ENCODE measurements around the gene TMA7B.

Gene TMA7B

DNA sequence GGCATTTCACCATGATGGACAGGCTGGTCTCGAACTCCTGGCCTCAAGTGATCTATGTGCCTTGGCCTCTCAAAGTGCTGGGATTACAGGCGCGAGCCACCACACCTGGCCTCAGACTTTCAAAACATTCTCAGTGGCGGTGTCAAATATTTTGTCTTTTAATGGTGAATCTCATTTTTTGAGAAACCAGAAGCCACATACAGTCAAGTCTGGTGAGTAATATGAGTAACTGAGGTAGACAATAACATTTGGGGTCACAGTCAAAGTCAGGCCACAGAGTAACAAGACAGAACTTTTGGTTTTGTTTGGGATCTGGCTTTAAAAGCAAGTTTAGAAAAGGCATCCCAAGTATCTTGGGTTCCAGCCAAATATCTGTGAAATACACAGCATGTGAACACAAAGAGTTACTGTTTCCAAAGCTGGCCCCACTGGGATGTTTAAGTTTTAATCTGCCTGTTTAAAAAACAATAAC is 5.6 kb upstream of the TMA7B start:
- DNase-seq, result no peak

DNA sequence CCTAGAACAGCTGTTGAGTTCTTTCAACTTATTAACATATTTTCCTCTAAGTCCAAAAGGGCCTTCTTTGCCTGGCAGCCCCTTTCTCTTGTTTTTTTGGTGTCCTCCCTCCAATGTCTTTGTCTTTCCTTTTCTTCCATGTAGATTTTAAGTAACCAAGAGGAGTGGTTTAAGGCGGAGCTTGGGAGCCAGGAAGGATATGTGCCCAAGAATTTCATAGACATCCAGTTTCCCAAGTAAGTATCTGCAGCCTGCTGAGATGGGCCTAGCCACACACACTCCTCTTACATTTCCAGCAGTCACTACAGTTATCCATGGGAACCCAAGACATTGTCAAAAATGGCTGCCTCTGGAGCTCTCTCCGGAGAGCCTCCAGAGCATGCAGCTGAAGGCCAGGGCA is 4.5 kb upstream of the TMA7B start:
- no peak for DNase-seq

DNA sequence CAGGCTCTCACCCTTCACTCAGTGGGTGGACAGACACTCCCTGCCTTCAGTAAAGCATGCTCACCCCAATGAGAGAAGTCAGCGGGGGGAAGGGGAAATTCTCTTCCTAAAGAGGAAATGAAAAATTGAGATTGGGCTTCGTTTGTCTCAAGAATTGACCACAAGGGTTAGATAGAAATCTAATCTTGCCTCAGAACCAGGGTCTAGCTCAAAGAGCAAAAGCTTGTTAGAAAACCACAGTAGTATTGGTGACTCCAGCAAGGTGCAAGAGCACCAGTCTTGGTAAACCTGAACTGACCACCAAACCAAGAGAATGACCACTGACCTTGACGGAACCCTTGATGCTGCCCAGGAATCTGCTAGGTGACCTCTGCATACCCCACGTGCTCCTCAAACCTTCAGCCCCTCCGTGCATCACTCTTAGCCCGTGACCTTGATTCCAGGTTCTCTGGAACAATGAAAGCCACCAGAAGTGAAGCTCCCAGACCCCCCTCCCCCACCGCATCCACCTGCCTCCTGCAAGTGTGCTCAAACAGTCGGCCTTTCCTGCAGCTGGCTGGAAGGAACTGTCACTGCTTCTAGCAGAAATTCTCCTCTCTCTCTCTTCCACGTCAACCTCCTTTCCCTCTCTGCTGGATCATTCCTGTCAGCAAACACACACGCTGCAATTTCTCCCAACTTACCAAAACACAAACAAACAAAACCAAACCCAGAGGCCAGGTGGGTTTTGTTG is 3.1 kb upstream of the TMA7B start:
- DNase-seq, result no peak

DNA sequence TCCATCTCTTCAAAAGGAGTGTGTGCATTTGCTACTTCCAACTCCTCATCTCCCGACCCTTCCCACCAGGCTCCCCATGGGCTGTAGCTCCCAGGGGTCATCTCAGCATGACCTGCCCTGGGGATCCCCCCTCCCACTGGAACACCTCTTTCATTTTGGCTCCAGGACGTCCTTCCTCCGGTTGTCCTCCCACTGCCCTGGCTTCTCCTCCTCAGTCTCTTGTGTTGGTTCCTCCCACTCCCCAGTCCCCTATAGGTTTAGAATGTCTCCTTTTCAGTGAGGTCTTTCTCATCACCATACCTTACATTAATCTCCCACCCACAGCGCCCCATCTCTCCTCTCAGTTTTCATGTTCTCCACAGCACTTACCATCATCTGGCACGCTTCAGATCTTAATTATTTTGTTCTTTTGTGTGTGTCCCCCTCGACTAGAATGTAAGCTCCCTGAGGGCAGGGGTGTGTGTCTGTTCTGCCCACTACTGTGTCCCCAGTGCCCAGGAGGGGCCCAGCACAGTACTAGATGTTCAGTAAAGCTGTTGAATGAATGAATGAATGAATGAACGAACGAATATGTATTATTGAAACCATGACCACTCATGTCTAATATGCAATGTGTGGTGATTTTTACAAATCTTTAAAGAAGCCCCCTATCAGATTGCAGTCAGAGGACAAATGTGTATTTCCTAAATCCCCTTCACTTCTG is 2.0 kb upstream of the TMA7B start:
- DNase-seq, result no peak

- no peak for DNase-seq
These were observed 1.1 kb upstream of the TMA7B start for GRCh38 chr22:39958949-39959639.

- no peak for DNase-seq
These were observed 872 bp downstream of the TMA7B start for GRCh38 chr22:39960791-39961746.

DNA sequence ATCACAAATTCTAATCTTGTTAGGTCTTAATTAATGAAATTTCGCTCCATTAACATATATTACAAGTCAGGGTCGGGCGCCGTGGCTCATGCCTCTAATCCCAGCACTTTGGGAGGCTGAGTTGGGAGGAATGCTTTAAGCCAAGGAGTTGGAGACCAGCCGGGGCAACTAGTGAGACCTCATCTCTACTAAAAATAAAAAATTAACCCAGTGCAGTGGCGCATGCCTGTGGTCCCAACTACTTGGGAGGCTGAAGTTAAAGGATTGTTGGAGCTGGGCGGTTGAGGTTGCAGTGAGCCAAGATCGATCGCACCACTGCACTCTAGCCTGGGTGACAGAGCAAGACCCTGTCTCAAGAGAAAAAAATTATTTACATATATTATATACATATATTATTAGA is 1.9 kb downstream of the TMA7B start:
- no peak for DNase-seq

DNA sequence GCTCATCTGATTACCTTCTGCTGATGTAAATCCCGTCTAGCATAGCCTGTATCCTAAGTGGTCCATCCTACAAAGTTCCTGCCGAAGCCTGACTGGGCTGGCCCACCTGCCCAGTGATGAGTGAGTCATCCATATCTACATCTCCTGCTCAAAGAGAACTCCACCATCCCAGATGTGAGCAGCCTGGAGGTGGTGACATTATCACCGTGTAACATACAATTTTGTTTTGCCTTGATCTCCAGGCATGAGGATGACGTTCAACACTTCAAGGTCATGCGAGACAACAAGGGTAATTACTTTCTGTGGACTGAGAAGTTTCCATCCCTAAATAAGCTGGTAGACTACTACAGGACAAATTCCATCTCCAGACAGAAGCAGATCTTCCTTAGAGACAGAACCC is 5.6 kb downstream of the TMA7B start:
- no peak for DNase-seq

DNA sequence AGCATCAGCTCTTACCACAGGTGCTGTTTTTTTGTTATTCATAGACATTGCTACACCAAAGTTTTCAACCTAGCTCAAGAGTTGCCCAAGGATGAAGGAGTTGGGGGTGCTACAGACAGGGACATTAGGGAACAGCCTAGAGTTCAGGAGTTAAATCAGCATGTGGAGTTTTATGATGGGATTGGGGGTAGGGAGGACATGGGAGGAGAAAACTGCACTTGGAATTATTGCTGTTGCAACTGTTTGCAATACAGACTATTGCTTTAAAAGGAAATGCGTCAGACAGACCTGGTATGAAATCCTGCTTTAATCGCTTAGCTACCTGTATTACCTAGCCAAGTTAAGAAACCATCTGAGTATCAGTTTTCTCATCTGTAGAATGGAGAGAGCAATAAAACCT is 6.3 kb downstream of the TMA7B start:
- no peak for DNase-seq

GRCh38 chr22:39967103-39967829 is 7.1 kb downstream of the TMA7B start:
- DNase-seq, result no peak

- DNase-seq, result no peak
These were observed 8.1 kb downstream of the TMA7B start for GRCh38 chr22:39967996-39968972.

GRCh38 chr22:39970742-39971141 is 10.5 kb downstream of the TMA7B start:
- DNase-seq, result no peak

DNA sequence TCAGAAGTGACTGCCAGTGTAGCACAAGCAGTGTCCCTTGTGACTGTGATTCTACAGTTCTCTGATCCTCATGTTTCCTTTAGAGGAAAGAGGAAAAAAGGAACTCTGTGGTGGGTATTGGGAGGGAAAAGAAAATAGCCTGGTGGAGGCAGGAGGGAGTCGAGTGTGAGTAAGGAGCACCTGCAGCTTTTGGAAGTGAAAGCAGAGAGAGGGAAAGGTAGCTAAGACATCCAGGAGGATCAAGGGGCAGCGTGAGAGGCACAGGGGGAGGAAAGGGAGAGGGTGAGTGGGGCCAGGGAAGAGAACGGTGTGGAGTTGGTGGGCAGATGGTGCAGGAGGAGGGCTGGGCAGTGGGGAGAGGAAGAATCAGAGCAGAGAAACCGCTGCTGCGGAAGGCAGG is 12.4 kb downstream of the TMA7B start:
- DNase-seq, result no peak

GRCh38 chr22:39973656-39974055 is 13.5 kb downstream of the TMA7B start:
- DNase-seq, result no peak

- no peak for DNase-seq
These were observed 13.9 kb downstream of the TMA7B start for GRCh38 chr22:39974065-39974464.

DNA sequence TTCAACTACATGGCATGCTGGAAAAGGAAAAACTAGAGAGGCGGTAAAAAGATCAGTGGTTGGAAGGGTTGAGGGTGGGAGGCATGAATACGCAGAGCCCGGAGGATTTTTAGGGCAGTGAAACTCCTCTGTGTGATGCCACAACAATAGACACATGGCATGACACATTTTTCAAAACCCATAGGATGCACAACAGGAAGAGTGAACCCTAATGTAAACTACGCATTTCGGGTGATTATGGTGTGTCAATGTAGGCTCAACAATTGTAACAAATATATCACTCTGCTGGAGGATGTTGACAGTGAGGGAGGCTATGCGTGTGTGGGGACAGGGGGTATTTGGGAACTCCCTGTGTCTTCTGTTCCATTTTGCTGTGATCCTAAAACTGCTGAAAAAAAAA is 18.9 kb downstream of the TMA7B start:
- no peak for DNase-seq

DNA sequence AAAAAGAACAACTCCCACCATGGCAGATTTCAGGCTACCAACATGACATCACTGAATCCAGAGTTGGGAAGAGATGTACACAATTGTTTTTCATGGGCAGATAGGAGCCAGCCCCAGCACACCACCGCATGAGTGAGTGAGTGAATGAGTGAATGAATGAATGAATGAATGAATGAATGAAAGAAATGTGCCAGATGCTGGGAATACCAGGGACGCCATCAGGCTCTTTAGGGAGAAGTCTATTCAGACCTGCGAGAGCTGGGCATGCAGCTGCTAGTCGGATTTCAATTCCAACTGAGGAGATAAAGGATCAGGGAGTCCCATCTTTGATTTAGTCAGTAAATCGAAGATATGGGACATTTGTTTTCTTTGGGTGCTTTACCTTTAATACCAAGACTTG is 19.3 kb downstream of the TMA7B start:
- no peak for DNase-seq

DNA sequence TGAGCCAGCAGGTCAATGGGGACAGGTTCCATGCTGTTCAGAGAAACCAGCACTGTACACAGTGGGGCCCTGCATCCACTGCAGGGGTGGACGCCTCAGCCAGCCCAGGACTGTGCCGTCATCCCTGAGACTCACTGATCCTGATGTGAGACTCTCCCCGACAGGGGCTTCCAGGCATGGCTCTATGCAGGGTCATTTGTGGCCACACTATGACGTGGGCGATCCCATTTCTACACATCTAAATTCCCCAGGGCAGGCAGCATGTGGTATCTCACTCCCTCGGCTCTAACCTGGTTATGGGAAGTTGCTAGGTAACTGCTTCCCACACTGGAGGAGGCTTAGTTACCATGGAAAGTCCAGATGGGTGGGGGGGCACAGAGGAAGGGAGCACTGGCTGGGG is 20.4 kb downstream of the TMA7B start:
- no peak for DNase-seq

GRCh38 chr22:39983346-39983745 is 23.1 kb downstream of the TMA7B start:
- no peak for DNase-seq

DNA sequence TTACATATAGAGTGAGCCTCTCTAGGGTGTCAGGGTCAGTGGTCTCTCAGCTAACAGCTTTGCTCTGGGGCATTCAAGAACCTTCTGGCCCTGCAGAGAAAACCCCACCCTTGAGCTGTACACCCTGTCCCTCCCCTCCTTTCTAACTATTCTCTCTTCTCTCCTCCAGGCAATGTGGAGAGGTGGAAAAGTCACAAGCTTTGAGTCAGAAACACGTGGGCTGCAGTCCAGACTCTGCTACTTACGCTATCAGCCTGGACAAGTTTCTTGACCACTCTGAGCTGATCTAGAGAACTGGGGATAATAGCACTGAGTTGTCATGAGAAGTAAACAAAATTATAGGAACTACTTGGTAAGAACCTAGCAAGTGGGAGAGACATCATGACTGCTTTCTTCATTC is 23.8 kb downstream of the TMA7B start:
- DNase-seq, result no peak

- DNase-seq, result no peak
These were observed 24.5 kb downstream of the TMA7B start for GRCh38 chr22:39984746-39985145.
